LNCAP (cell line): ENCODE data around the gene TTC38.

Experiments used
- CTCF ChIP-seq: fragments of 450-650 bp; IDR thresholded peaks from 2 replicates; pipeline ENCODE4 v1.5.1; 2017; ENCODE audit warnings: mild to moderate bottlenecking

Gene TTC38

GRCh38 chr22:46274381-46274780 lies 6.6 kb downstream of the TTC38 start:
- TF ChIP-seq CTCF: no peak

- TF ChIP-seq CTCF: no peak
Measured at GRCh38 chr22:46275455-46276122, 7.8 kb downstream of the TTC38 start.

- TF ChIP-seq CTCF: no peak
Measured at GRCh38 chr22:46276563-46276962, 8.8 kb downstream of the TTC38 start.

- TF ChIP-seq CTCF: no peak
Measured at GRCh38 chr22:46278656-46279645, 11.1 kb downstream of the TTC38 start.

- TF ChIP-seq CTCF: no peak
Measured at GRCh38 chr22:46280063-46280817, 12.4 kb downstream of the TTC38 start.

GRCh38 chr22:46280999-46281623 lies 13.3 kb downstream of the TTC38 start:
- no peak for TF ChIP-seq CTCF
